BJ (cell line): Measurements from ENCODE around the gene CENPB. TPM values are rescaled to one million over a fixed set of nuclear protein-coding genes. Genes with fewer than 3 reads are reported as not detected.

Experiments
- CTCF ChIA-PET: fragments of 350-600 bp; formaldehyde crosslinking; extraction: SDS; loops from one replicate; lab custom pipeline; 2021; ENCODE audit warnings: antibody characterized with exemption, inconsistent platforms; lab: Yijun Ruan, JAX
- POLR2A ChIA-PET: fragments of 300-600 bp; sonication (Branson Sonifier 250); formaldehyde crosslinking; extraction: SDS; loops from one replicate; lab custom pipeline; 2021; ENCODE audit warnings: antibody characterized with exemption; lab: Charles Lee
- DNase-seq: peaks from one replicate; pipeline ENCODE4 v3.0.0-alpha.2; 2011; ENCODE audit warnings: low read depth
- H3K27me3 ChIP-seq: 2 replicates; pipeline ENCODE4 v1.6.0; 2011; ENCODE audit warnings: low read length; ENCODE audit not compliant: control insufficient read depth, insufficient read depth
- H3K36me3 ChIP-seq: 2 replicates; pipeline ENCODE4 v1.5.1; 2011; ENCODE audit warnings: low read length; ENCODE audit not compliant: control insufficient read depth, insufficient read depth
- H3K4me3 ChIP-seq: 2 replicates; pipeline ENCODE4 v1.5.1; 2011; ENCODE audit warnings: low read depth, mild to moderate bottlenecking, control low read depth, low read length
- CTCF ChIP-seq: IDR thresholded peaks from 2 replicates; pipeline ENCODE4 v1.5.1; 2011; ENCODE audit warnings: low read depth, mild to moderate bottlenecking, control low read depth, inconsistent platforms, low read length, moderate library complexity; ENCODE audit not compliant: insufficient read depth
- polyA plus RNA-seq: library from polyadenylated mRNA; depleted of rRNA; stranded (reverse); fragments of >200 nt; gene quantifications from 2 replicates; pipeline ENCODE4 v1.2.3, GENCODE V29; 2011

The CENPB gene
- polyA plus RNA-seq, 1 experiment: 47.5 TPM

GRCh38 chr20:3777381-3777715 is 9.2 kb downstream of the CENPB start:
- Histone ChIP-seq H3K36me3 (no peaks in the 10 kb centered on the region), H3K4me3 (peak overlapping the region; percentile 42), H3K27me3 (no peaks in the 10 kb centered on the region)
- CTCF ChIA-PET: interaction anchor here (1.0 to 2.3 kb wide), 6 partner anchors 9 to 61 kb away, joined by 3 to 8 read pairs (median 6); partner anchors contain the start of genes ADISSP, AP5S1 and CENPB
- POLR2A ChIA-PET: no interaction called here
- no peak for DNase-seq
- no peak for TF ChIP-seq CTCF

GRCh38 chr20:3775457-3776108 is 11.0 kb downstream of the CENPB start:
- CTCF ChIA-PET: interaction anchor here (0.7 to 2.3 kb wide), 2 partner anchors 11 to 57 kb away, joined by 3 to 7 read pairs; partner anchors contain the start of gene CENPB
- Histone ChIP-seq H3K27me3 (no peaks in the 10 kb centered on the region), H3K4me3 (no peak overlapping the region), H3K36me3 (no peaks in the 10 kb centered on the region)
- no peak for DNase-seq
- POLR2A ChIA-PET: no interaction called here
- TF ChIP-seq CTCF: no peak

GRCh38 chr20:3771552-3772058 is 14.9 kb downstream of the CENPB start:
- CTCF ChIA-PET: interaction anchor here (0.9 to 1.6 kb wide), 3 partner anchors 10 to 61 kb away, joined by 3 to 5 read pairs (median 3); partner anchors contain the start of gene SPEF1

GRCh38 chr20:3768342-3769130 is 18.0 kb downstream of the CENPB start:
- CTCF ChIA-PET: interaction anchor here (0.7 to 4.7 kb wide), 14 partner anchors 8 to 205 kb away, joined by 3 to 51 read pairs (median 8); partner anchors contain the start of genes AP5S1, CENPB and SPEF1
- no peaks in the 10 kb centered on the region for H3K27me3 ChIP-seq
- peak overlapping the region; percentile 73 for H3K4me3 ChIP-seq
- DNase-seq: no peak
- POLR2A ChIA-PET: interaction anchor here (0.6 to 1.0 kb wide), 3 partner anchors 13 to 81 kb away, joined by 3 read pairs; partner anchors contain the start of gene SPEF1
- H3K36me3 ChIP-seq: no peaks in the 10 kb centered on the region
- peak; percentile 59 for TF ChIP-seq CTCF

More at GRCh38 chr20:3771552-3772058, 14.9 kb downstream of the CENPB start:
- POLR2A ChIA-PET: no interaction called here
- no peaks in the 10 kb centered on the region for H3K36me3 ChIP-seq
- no peak overlapping the region for H3K4me3 ChIP-seq
- DNase-seq: no peak
- TF ChIP-seq CTCF: no peak
- no peaks in the 10 kb centered on the region for H3K27me3 ChIP-seq
